OCI-LY3 (cell line): ENCODE measurements around the gene TIRAP.

ENCODE experiments used
- H2AFZ ChIP-seq: fragments of 200-600, 300-600 bp; shearing (Covaris generic); 2 replicates; pipeline ENCODE4 v1.6.0; 2014; ENCODE audit warnings: antibody characterized with exemption, low read depth, low read length
- H3K27ac ChIP-seq: fragments of 200-600, 300-600 bp; sonication (generic); 2 replicates; pipeline ENCODE4 v1.5.1; 2014; ENCODE audit warnings: mild to moderate bottlenecking, low read length, moderate library complexity, mixed read lengths
- H3K27me3 ChIP-seq: fragments of 200-600, 300-600 bp; sonication (generic); 2 replicates; pipeline ENCODE4 v1.6.1; 2014; ENCODE audit warnings: low read depth, low read length, mixed read lengths
- H3K36me3 ChIP-seq: fragments of 200-600, 300-600 bp; sonication (generic); replicated peaks from 2 replicates; pipeline ENCODE3; 2014; ENCODE audit warnings: low read depth, low read length, mixed read lengths
- H3K4me1 ChIP-seq: fragments of 300-600, 200-600 bp; sonication (generic); 2 replicates; pipeline ENCODE4 v1.6.1; 2014; ENCODE audit warnings: low read length, mixed read lengths
- H3K4me2 ChIP-seq: fragments of 200-600, 300-600 bp; sonication (generic); 2 replicates; pipeline ENCODE4 v1.6.1; 2014; ENCODE audit warnings: low read length, mixed read lengths
- H3K4me3 ChIP-seq: fragments of 300-600, 200-600 bp; sonication (generic); 2 replicates; pipeline ENCODE4 v1.5.1; 2014; ENCODE audit warnings: antibody characterized with exemption, mild to moderate bottlenecking, low read length, moderate library complexity
- H3K79me2 ChIP-seq: fragments of 300-600, 200-600 bp; shearing (Covaris generic); 2 replicates; pipeline ENCODE4 v1.6.1; 2014; ENCODE audit warnings: mild to moderate bottlenecking, low read length, mixed read lengths
- H3K9ac ChIP-seq: fragments of 300-600, 200-600 bp; shearing (Covaris generic); 2 replicates; pipeline ENCODE4 v1.6.0; 2014; ENCODE audit warnings: mild to moderate bottlenecking, low read length, moderate library complexity
- H3K9me3 ChIP-seq: fragments of 200-600, 300-600 bp; shearing (Covaris generic); 2 replicates; pipeline ENCODE4 v1.6.1; 2014; ENCODE audit warnings: low read length, mixed read lengths; ENCODE audit not compliant: insufficient read depth
- H4K20me1 ChIP-seq: fragments of 200-600, 300-600 bp; sonication (generic); 2 replicates; pipeline ENCODE4 v1.6.1; 2016; ENCODE audit warnings: low read length, mixed read lengths; ENCODE audit not compliant: insufficient read depth
- EZH2phosphoT487 ChIP-seq: fragments of 200-600 bp; shearing (Covaris generic); IDR thresholded peaks from 2 replicates; pipeline ENCODE4 v1.6.1; 2018; ENCODE audit warnings: antibody characterized with exemption, mixed run types, low read depth
- TF ChIP-seq, protein P1 (sequence below): fragments of 200-600, 300-600 bp; sonication (generic); IDR thresholded peaks from 2 replicates; pipeline ENCODE4 v1.5.1; 2014; ENCODE audit warnings: antibody characterized with exemption, low read length, low read depth

The TIRAP gene

DNA sequence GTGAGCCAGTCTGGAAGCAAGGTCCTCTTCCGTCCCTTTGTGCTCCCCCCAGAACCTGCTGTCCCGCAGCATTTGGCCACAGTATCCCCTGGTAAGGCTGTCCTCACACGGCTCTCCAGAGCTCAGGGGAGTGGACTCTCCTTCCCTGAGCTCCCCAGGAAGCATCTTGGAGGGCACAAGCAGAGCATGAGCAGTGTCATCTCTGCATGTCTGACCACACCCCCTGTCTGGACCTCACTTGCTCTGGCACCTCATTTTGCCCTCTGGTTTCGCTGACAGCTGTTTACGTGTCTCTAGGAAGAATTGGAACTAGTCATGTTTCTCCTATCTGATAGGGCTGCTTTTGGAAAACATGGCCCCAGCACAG is 36.5 kb downstream of the TIRAP start:
- H3K9ac ChIP-seq, result no peak overlapping the region
- H3K27ac ChIP-seq, result no peak overlapping the region
- H3K79me2 ChIP-seq, result peaks cover 49% of the 10 kb centered on the region
- TF ChIP-seq, protein P1, sequence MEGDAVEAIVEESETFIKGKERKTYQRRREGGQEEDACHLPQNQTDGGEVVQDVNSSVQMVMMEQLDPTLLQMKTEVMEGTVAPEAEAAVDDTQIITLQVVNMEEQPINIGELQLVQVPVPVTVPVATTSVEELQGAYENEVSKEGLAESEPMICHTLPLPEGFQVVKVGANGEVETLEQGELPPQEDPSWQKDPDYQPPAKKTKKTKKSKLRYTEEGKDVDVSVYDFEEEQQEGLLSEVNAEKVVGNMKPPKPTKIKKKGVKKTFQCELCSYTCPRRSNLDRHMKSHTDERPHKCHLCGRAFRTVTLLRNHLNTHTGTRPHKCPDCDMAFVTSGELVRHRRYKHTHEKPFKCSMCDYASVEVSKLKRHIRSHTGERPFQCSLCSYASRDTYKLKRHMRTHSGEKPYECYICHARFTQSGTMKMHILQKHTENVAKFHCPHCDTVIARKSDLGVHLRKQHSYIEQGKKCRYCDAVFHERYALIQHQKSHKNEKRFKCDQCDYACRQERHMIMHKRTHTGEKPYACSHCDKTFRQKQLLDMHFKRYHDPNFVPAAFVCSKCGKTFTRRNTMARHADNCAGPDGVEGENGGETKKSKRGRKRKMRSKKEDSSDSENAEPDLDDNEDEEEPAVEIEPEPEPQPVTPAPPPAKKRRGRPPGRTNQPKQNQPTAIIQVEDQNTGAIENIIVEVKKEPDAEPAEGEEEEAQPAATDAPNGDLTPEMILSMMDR, result no peak
- TF ChIP-seq EZH2phosphoT487, result no peak
- H3K27me3 ChIP-seq, result no peaks in the 10 kb centered on the region
- peaks cover 38% of the 10 kb centered on the region for H3K36me3 ChIP-seq
- H3K4me1 ChIP-seq, result peaks cover 26% of the 10 kb centered on the region
- H3K4me2 ChIP-seq, result no peak overlapping the region
- H3K9me3 ChIP-seq, result no peaks in the 10 kb centered on the region
- peaks cover 16% of the 10 kb centered on the region; the same call in 1 of the 2 replicates for H4K20me1 ChIP-seq
- H3K4me3 ChIP-seq, result no peak overlapping the region
- no peak overlapping the region for H2AFZ ChIP-seq

DNA sequence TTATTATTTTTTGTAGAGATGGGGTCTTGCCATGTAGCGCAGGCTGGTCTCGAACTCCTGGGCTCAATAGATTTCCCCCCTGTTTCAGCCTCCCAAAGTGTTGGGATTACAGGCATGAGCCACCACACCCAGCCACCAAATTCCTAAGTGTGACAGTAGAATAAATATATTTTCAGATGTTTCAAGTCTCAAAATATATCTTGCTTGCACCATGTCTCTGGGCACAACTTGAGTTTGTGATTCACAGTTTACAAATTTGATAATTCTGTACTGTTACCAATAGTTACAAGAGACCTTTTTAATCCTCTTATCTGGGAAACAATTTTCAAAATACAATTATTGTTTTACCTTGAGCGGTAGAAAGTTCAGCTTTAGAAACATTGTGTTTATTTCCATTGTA is 40.1 kb downstream of the TIRAP start:
- Histone ChIP-seq H3K9ac (no peak overlapping the region), H4K20me1 (peaks cover 18% of the 10 kb centered on the region; the same call in 1 of the 2 replicates), H3K36me3 (peaks cover 15% of the 10 kb centered on the region), H3K4me3 (no peak overlapping the region), H3K79me2 (peaks cover 37% of the 10 kb centered on the region), H3K4me2 (no peak overlapping the region), H3K4me1 (peaks cover 14% of the 10 kb centered on the region), H2AFZ (no peak overlapping the region), H3K9me3 (no peaks in the 10 kb centered on the region), H3K27ac (no peak overlapping the region), H3K27me3 (no peaks in the 10 kb centered on the region)
- TF ChIP-seq, protein P1, result no peak
- no peak for TF ChIP-seq EZH2phosphoT487

DNA sequence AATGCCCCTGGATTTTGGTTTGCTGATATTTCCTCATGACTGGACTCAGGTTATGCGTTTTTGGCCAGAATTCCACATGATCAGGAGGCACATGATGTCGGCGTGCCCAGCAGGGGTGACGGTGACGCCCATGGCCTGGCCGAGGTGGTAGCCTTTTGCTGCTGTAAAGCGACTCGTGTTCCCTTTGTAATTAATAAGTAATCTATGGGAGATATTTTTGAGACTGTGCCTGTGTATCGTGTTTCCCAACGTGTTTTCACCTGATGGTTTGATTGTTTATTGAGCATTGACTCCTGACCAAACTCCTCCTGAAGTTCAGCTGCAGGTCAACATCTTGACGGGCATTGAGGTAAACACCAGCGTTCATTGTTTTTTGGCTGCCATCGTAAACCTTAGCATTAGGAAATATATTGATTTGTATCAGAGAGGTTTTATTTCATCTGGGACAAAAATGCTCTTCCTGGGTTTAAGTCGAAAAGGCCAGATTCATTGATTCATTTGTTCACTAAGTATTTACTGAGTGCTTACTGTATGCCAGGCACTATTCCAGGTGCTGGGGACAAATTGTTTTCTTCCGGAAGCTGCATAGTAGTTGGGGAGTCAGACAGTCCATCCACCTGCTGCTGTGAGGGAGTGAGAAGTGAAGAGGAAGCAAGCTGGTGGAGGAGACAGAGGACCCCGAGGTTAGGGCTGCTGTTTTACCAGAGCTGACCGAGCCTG is 44.5 kb downstream of the TIRAP start:
- no peaks in the 10 kb centered on the region for H3K4me1 ChIP-seq
- H3K9me3 ChIP-seq, result no peaks in the 10 kb centered on the region
- H3K4me3 ChIP-seq, result no peak overlapping the region
- no peaks in the 10 kb centered on the region for H3K27me3 ChIP-seq
- H3K79me2 ChIP-seq, result peaks cover 19% of the 10 kb centered on the region; the same call in 1 of the 2 replicates
- peaks cover 15% of the 10 kb centered on the region for H3K36me3 ChIP-seq
- H3K4me2 ChIP-seq, result no peak overlapping the region
- peaks cover 4% of the 10 kb centered on the region; the same call in 1 of the 2 replicates for H4K20me1 ChIP-seq
- TF ChIP-seq, protein P1, result no peak
- TF ChIP-seq EZH2phosphoT487, result no peak
- H3K27ac ChIP-seq, result no peak overlapping the region
- no peak overlapping the region for H2AFZ ChIP-seq
- no peak overlapping the region for H3K9ac ChIP-seq

DNA sequence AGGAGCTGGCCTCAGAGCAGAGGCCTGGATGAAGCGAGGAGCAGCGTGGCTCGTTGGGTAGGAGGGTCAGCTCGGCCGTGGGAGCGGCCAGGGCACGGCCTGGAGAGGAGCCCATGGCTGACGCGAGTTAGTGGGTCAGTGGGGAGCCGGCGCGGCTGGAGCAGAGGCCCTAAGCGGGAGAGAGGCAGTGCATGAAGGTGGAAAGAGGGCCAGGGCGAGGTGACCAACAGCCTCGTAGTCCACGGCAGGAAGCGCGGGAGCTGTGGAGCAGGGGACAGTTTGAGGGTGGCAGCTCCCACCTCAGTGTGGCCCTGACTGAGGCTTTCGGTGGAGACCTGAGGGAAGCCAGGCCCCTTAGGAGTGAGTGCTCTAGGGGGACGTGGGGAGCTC is 45.1 kb downstream of the TIRAP start:
- Histone ChIP-seq H3K9ac (no peak overlapping the region), H3K9me3 (no peaks in the 10 kb centered on the region), H3K27me3 (no peaks in the 10 kb centered on the region), H3K4me1 (no peaks in the 10 kb centered on the region), H3K27ac (no peak overlapping the region), H3K36me3 (peaks cover 17% of the 10 kb centered on the region), H3K79me2 (peaks cover 17% of the 10 kb centered on the region; the same call in 1 of the 2 replicates), H2AFZ (no peak overlapping the region), H4K20me1 (peaks cover 4% of the 10 kb centered on the region; the same call in 1 of the 2 replicates), H3K4me3 (no peak overlapping the region), H3K4me2 (no peak overlapping the region)
- no peak for TF ChIP-seq EZH2phosphoT487
